GM18502 (cell line): ENCODE measurements around the gene TRMU.
"Not testable (repeated sequence)": the region's sequence is repeated elsewhere in the genome, so short reads cannot be mapped to it uniquely, and the experiment has no call there.

Experiments
- ATAC-seq: cut with Tn5 transposase; IDR thresholded peaks from one replicate; pipeline ENCODE4 v1.9.1; 2021; ENCODE audit warnings: mild to moderate bottlenecking; ENCODE audit not compliant: unreplicated experiment, poor library complexity

The TRMU gene

DNA sequence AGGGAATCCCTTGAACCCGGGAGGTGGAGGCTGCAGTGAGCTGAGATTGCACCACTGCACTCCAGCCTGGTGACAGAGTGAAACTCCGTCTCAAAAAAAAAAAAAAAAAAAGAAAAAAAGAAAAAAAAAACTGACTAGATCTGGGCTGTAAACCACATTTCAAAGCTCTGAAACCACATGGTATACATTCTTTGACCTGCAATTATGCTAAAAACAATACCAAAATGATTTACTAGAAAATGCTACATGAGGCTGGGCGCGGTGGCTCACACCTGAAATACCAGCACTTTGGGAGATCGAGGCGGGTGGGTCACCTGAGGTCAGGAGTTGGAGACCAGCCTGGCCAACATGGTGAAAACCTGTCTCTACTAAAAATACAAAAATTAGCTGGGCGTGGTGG, 68.4 kb downstream of the TRMU start:
- not testable (repeated sequence) for ATAC-seq

DNA sequence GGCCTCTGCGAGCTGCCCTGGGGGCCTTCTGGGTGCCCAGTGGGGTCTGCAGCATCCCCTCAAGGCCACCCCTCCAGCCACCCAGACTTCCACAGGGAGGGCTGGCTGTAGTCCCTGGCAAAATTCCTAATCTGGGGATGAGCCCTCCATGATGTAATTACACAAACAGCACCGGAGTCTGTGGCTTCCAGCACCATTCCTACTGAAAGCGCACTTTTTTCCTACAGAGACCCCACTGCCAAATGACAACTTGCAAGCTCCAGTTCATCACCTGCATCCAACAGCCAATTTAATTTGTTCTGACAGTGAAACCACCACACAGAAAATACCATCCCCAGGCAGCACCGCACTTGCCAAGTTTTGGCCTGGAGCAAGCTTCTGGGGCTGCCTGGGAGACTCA, 70.4 kb downstream of the TRMU start:
- ATAC-seq: no peak

DNA sequence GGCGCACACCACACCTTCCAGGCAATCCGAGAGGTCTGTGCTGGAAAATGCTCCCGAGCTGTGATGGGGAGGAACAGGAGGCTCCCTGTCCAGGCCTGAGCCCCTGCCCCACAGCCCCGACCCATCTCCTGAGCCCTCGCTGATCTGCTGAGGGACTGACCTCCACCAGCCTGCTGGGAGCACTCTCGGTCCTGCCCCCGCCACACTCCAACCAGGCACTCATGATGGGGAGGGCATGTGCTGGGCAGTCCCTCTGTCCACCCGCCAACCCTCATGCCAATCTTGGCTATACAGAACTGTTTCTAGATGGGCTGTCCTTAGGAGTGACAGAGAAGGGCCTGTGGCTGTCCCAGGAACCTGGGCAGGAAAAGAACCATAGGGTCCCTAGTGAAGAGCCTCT, 70.8 kb downstream of the TRMU start:
- ATAC-seq: no peak

DNA sequence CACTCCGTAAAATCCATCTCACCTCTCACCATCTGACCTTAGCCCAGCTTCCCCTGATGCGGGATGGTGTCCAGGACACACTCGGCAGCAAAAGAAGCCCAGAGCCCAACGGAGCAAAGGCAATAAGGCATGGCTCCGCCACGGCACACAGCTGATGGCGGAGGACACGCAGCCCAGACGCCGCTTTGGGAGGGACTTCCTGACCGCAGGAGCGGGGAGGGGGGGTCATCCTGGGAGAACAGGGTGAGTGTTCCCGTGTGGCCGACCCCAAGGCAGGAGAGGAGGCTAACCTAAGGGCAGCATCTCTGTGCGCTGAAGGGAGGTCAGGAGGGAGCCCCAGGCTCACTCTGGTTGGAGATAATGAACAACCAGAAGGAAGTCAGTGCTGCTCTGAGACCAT, 71.3 kb downstream of the TRMU start:
- no peak for ATAC-seq
